Body of pancreas (tissue), 4 donors: ENCODE measurements around the gene NEDD4. TPM values are rescaled to one million over a fixed set of nuclear protein-coding genes. Genes with fewer than 3 reads are reported as not detected.

Source experiments
- ATAC-seq: fragments of 150-250 bp; one replicate; pipeline ENCODE4 v1.9.1; 2016
- DNase-seq, 4 donors: peaks; one replicate each; pipeline ENCODE4 v3.0.0-alpha.2; 2019
- H3K27ac ChIP-seq, 4 donors: fragments of 200-600 bp; sonication (generic); 1 replicate in 3 of 4; 2 replicates in 1 of 4; pipeline versions ENCODE4 v1.5.1 to v1.6.1; 2016 to 2019; ENCODE audit warnings: mild to moderate bottlenecking in 1 of 4, mixed read lengths in 1 of 4, moderate library complexity in 1 of 4
- H3K27me3 ChIP-seq, 2 donors: fragments of 200-600 bp; sonication (generic); one replicate each; pipeline ENCODE4 v1.6.0; 2016; ENCODE audit warnings: mild to moderate bottlenecking in 1 of 2
- H3K36me3 ChIP-seq, 2 donors: fragments of 200-600 bp; sonication (generic); replicated peaks in 1 of 2; 2 replicates each; pipeline ENCODE4 v1.5.1; 2016; ENCODE audit warnings: low read depth in 2 of 2; ENCODE audit not compliant: insufficient read depth in 1 of 2
- H3K4me1 ChIP-seq: fragments of 200-600 bp; sonication (generic); one replicate; pipeline ENCODE4 v1.6.0; 2016
- H3K4me3 ChIP-seq, 2 donors: fragments of 200-600 bp; sonication (generic); 1 replicate in 1 of 2; 2 replicates in 1 of 2; pipeline ENCODE4 v1.5.1; 2016 to 2019
- H3K9me3 ChIP-seq, 3 donors: fragments of 200-600 bp; sonication (generic); 1 replicate in 2 of 3; 2 replicates in 1 of 3; pipeline ENCODE4 v1.5.1; 2016
- POLR2A ChIP-seq, 3 donors: fragments of 450-650 bp; IDR thresholded peaks; one replicate each; pipeline ENCODE4 v1.6.1; 2016; ENCODE audit warnings: antibody characterized with exemption in 3 of 3, mild to moderate bottlenecking in 2 of 3
- WGBS, 2 donors: methylation state at CpG; one replicate each; pipeline ENCODE4 v1.1.5; 2017; 5-methylcytosine and 5-hydroxymethylcytosine counted together
- intact Hi-C: fragments of 100-400 bp; cut with DNase I; formaldehyde crosslinking; loops from one replicate; pipeline ENCODE4 v1.15.1; 2023
- total RNA-seq, 2 donors: library from RNA; depleted of rRNA; stranded (reverse); fragments of >200 nt; gene quantifications; one replicate each; pipeline ENCODE4 v1.1.0, GENCODE V29; 2016
- TF ChIP-seq, protein P1 (sequence below), 7 experiments: fragments of 450-650 bp in 4 of 7; fragments of 200-600 bp in 3 of 7; sonication (generic) in 3 of 7; IDR thresholded peaks; one replicate each; pipeline ENCODE4 v1.5.1; 2016 to 2019; ENCODE audit warnings: antibody characterized with exemption in 7 of 7

NEDD4 gene
- total RNA-seq, 2 donors from 2014 or later: 3.0 to 8.0 TPM

DNA sequence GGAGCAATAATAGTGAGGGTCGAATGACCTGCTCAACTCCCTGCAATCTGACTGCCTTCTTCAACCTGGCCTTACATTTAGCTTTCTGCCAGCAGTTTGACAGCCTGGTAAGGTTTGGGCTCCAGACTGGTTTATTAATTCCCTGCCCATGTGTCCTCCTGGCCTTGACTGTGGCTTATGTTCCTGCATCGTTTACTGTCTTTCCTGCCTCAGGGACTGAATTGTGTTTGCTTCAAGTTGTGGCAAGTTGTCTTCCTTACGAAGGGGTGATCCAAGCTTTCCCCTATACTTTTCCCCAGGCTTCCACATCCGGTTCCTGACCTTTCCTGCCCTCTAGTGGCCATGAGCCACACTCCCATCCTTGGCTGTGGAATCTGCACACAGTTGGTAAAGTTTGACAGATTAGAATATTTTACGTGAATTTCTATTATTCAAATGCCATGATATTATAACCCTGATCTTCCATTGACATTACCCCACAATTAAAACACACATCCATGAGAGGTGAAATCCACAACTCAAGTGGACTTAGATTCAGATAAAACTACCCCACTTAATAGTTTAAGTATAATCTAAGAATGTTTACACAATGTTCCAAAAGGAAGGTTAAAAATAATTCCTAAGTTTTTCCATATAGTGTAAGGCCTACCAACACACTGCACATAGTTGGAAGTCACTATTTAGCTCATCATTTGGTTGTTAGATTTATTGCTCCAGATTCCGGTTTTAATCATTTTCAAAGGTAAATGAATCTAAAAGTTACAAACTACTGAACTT, 95.7 kb downstream of the NEDD4 start:
- Histone ChIP-seq H3K27me3 (no peaks in the 10 kb centered on the region), H3K36me3 (no peaks in the 10 kb centered on the region), H3K4me3 (no peak overlapping the region), H3K4me1 (peaks cover 7% of the 10 kb centered on the region), H3K27ac (peak overlapping the region in 1 of 4 donors; percentile 41), H3K9me3 (no peaks in the 10 kb centered on the region)
- ATAC-seq (peak; percentile 79), DNase-seq (peak; percentile 33 to 62 (median 48))
- no peak for TF ChIP-seq POLR2A (IDR thresholded peaks at IDR 0.05)
- TF ChIP-seq, protein P1, sequence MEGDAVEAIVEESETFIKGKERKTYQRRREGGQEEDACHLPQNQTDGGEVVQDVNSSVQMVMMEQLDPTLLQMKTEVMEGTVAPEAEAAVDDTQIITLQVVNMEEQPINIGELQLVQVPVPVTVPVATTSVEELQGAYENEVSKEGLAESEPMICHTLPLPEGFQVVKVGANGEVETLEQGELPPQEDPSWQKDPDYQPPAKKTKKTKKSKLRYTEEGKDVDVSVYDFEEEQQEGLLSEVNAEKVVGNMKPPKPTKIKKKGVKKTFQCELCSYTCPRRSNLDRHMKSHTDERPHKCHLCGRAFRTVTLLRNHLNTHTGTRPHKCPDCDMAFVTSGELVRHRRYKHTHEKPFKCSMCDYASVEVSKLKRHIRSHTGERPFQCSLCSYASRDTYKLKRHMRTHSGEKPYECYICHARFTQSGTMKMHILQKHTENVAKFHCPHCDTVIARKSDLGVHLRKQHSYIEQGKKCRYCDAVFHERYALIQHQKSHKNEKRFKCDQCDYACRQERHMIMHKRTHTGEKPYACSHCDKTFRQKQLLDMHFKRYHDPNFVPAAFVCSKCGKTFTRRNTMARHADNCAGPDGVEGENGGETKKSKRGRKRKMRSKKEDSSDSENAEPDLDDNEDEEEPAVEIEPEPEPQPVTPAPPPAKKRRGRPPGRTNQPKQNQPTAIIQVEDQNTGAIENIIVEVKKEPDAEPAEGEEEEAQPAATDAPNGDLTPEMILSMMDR (IDR thresholded peaks at IDR 0.05): peak; percentile 63 to 71 (median 68)
- WGBS, 2 donors: 24 to 29% methylated on average over 6 of the region's 6 CpGs
- intact Hi-C loops: no loop called here

DNA sequence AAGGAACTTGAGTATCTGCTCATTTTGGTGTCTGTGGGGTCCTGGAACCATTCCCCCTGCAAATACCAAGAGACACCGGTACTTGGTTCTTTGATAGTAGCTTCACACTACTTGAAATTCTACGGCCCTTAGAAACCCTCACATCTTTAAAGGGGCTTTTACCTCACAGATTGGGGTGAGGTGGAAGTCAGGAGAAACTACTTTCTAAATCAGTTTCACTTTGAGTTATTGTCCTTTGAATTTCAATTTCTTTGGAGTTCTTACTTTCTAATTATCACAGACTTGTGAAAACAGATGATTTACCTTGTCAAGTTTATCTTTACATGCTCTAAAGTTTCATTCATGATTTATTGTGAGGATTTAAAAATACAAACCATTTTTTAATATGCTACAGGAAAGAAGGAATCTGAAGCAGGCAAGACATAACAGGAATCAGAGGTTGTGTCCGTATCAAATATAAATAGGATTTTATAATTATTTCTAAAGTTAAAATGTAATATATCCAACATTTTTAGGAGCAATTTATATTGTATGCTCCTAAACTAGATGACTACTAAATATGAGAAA, 98.9 kb downstream of the NEDD4 start:
- Histone ChIP-seq H3K27me3 (no peaks in the 10 kb centered on the region), H3K4me1 (peaks cover 7% of the 10 kb centered on the region), H3K9me3 (no peaks in the 10 kb centered on the region), H3K4me3 (no peak overlapping the region), H3K27ac (no peak overlapping the region), H3K36me3 (no peaks in the 10 kb centered on the region)
- no peak for DNase-seq
- intact Hi-C loops: no loop called here
- ATAC-seq: no peak
- 81 to 87% methylated on average over 3 of the region's 3 CpGs for WGBS, 2 donors
- TF ChIP-seq POLR2A (IDR thresholded peaks at IDR 0.05): no peak
- TF ChIP-seq, protein P1 (IDR thresholded peaks at IDR 0.05): no peak

DNA sequence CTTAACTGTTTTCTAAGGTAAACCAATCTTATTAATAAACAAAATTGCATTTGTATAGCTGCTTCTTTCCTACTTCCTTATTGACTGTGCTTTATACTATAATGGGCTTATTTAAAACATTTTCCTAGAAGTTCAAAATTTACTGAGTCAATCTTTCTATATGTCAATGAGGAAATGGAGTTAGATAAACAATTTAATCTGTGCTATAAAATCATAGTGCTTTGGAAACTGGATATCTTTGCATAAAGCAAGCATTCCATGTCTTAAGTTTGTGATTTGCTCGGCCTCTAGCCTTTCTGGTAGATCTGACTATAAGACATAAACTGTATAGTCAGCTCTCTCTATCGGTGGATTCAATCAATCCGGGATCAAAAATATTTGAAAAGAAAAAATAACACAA, 99.6 kb downstream of the NEDD4 start:
- WGBS, 2 donors: 82 to 87% methylated on average over 3 of the region's 3 CpGs
- Histone ChIP-seq H3K27ac (no peak overlapping the region), H3K36me3 (no peaks in the 10 kb centered on the region), H3K27me3 (no peaks in the 10 kb centered on the region), H3K4me1 (peaks cover 7% of the 10 kb centered on the region), H3K9me3 (no peaks in the 10 kb centered on the region), H3K4me3 (no peak overlapping the region)
- intact Hi-C loops: no loop called here
- no peak for TF ChIP-seq POLR2A (IDR thresholded peaks at IDR 0.05)
- TF ChIP-seq, protein P1 (IDR thresholded peaks at IDR 0.05): no peak
- DNase-seq: no peak
- ATAC-seq: no peak

DNA sequence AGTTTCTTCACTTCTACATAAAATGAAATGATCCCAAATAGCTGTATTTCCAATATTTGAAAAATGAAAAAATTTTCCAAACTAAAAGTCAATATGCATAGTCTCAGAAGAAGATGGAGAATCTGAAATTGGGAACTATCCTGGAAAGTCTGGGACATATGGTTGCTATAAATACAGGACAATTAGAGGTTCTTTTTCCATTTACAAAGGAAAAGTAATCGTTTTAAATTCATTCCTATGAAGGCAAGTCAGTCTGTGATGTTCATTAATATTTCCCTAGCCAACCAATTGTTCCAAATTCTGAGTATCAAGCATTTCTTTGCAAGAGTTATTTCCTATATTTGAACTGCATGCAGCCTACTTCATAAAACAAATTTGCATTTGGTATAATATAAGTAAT, 102.2 kb downstream of the NEDD4 start:
- Histone ChIP-seq H3K27me3 (no peaks in the 10 kb centered on the region), H3K4me1 (no peaks in the 10 kb centered on the region), H3K4me3 (no peak overlapping the region), H3K36me3 (no peaks in the 10 kb centered on the region), H3K27ac (no peak overlapping the region), H3K9me3 (no peaks in the 10 kb centered on the region)
- WGBS, 2 donors: 66 to 76% methylated on average over 1 of the region's 1 CpG
- TF ChIP-seq, protein P1 (IDR thresholded peaks at IDR 0.05): no peak
- TF ChIP-seq POLR2A (IDR thresholded peaks at IDR 0.05): no peak
- no peak for DNase-seq
- no peak for ATAC-seq
- intact Hi-C loops: no loop called here

DNA sequence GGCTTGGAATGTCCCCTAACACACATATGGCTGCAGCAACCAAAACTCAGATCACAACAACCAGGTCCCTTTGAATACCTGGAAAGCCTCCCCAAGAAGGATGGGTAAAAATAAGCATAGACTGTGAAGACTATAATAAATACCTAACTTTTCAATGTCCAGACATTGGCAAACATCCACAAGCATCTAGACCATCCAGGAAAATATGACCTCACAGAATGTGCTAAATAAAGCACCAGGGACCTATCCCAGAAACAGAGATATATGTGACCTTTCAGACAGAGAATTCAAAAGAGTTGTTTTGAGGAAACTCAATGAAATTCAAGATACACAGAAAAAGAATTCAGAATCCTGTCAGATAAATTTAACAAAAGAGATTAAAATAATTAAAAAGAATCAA, 109.2 kb downstream of the NEDD4 start:
- no peak for TF ChIP-seq POLR2A (IDR thresholded peaks at IDR 0.05)
- TF ChIP-seq, protein P1 (IDR thresholded peaks at IDR 0.05): no peak
- no peaks in the 10 kb centered on the region for H3K27me3 ChIP-seq
- DNase-seq: no peak

More for the DNA sequence above, 109.2 kb downstream of the NEDD4 start:
- intact Hi-C loops: no loop called here
- no peak for ATAC-seq
- Histone ChIP-seq H3K36me3 (no peaks in the 10 kb centered on the region), H3K9me3 (no peaks in the 10 kb centered on the region), H3K27ac (no peak overlapping the region), H3K4me1 (no peaks in the 10 kb centered on the region), H3K4me3 (no peak overlapping the region)
